AG04450 (cell line): ENCODE measurements around the gene SLC2A10. TPM values are rescaled to one million over a fixed set of nuclear protein-coding genes. Genes with fewer than 3 reads are reported as not detected.
"Not testable (repeated sequence)": the region's sequence is repeated elsewhere in the genome, so short reads cannot be mapped to it uniquely, and the experiment has no call there.

Experiments used
- CTCF ChIA-PET: fragments of 300-600, 350-600 bp; formaldehyde crosslinking; extraction: SDS; loops from one replicate; lab custom pipeline; 2022; ENCODE audit warnings: antibody characterized with exemption, inconsistent platforms; lab: Charles Lee
- POLR2A ChIA-PET: fragments of 350-600 bp; formaldehyde crosslinking; extraction: SDS; loops from one replicate; lab custom pipeline; 2021; ENCODE audit warnings: antibody characterized with exemption, inconsistent platforms; lab: Yijun Ruan, JAX
- DNase-seq: peaks from one replicate; pipeline ENCODE4 v3.0.0-alpha.2; 2011; ENCODE audit warnings: low read depth, low spot score
- H3K27ac ChIP-seq: one replicate; pipeline ENCODE4 v1.5.1; 2012; ENCODE audit warnings: low read depth, low read length, control low read depth
- H3K27me3 ChIP-seq: one replicate; pipeline ENCODE4 v1.6.0; 2012; ENCODE audit warnings: low read length; ENCODE audit not compliant: control insufficient read depth, insufficient read depth
- H3K4me3 ChIP-seq: 2 replicates; pipeline ENCODE4 v1.5.1; 2011; ENCODE audit warnings: mild to moderate bottlenecking, low read depth, low read length, control low read depth
- H3K9me3 ChIP-seq: 2 replicates; pipeline ENCODE4 v1.5.1; 2012; ENCODE audit warnings: low read length; ENCODE audit not compliant: control insufficient read depth, insufficient read depth
- CTCF ChIP-seq: IDR thresholded peaks from 2 replicates; pipeline ENCODE4 v1.5.1; 2011; ENCODE audit warnings: low read depth, low read length, control low read depth, inconsistent platforms
- polyA plus RNA-seq: library from polyadenylated mRNA; depleted of rRNA; stranded (reverse); fragments of >200 nt; gene quantifications from 2 replicates; pipeline ENCODE4 v1.2.3, GENCODE V29; 2011

SLC2A10 gene
- polyA plus RNA-seq, 1 experiment: 36.9 TPM

DNA sequence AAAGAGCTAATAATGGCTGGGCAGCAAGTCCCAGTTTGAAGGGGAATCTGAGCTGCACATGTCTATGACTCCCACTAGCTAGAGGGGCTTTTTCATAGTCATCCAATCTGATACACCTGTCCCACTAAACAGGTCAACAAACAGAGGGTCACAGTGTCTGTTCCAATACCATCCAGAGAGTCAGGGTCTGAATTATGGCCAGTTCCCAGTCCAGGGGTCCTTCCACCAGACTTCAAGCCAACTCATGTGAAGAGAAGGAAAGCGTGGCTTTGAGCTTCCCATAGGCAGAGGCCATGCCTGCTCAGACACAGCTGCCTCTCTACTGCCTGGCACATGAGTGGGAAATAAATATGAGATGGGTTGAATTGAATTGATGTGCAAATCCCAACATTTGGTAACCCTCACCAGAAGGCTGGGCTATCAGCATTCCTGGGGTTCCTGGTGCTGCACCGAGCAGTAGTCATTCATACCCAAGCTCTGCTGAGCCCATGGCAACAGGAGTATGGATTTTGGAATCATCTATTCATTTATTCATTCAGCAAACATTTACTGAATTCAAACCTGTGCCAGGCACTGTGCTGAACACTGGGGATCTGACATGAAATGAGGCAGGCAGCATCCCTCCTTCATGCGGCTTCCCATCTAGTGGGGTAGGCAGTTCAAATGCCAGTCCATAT, 37.4 kb upstream of the SLC2A10 start:
- Histone ChIP-seq H3K4me3 (no peak overlapping the region), H3K27me3 (no peaks in the 10 kb centered on the region), H3K9me3 (peaks cover 4% of the 10 kb centered on the region; the same call in 1 of the 2 replicates), H3K27ac (no peak overlapping the region)
- ChIA-PET CTCF (interaction anchor here (0.6 kb wide), 1 partner anchor 33 kb away, joined by 4 read pairs; no protein-coding TSS in a partner anchor), POLR2A (no interaction called here)
- no peak for DNase-seq
- TF ChIP-seq CTCF: no peak

- Histone ChIP-seq H3K9me3 (peaks cover 4% of the 10 kb centered on the region; the same call in 1 of the 2 replicates), H3K4me3 (no peak overlapping the region), H3K27me3 (no peaks in the 10 kb centered on the region), H3K27ac (no peak overlapping the region)
- POLR2A ChIA-PET: no interaction called here
- CTCF ChIA-PET: interaction anchor here (0.6 kb wide), 1 partner anchor 32 kb away, joined by 4 read pairs; no protein-coding TSS in a partner anchor
- no peak for TF ChIP-seq CTCF
- DNase-seq: no peak
Measured at GRCh38 chr20:46672543-46673148, 36.8 kb upstream of the SLC2A10 start.

DNA sequence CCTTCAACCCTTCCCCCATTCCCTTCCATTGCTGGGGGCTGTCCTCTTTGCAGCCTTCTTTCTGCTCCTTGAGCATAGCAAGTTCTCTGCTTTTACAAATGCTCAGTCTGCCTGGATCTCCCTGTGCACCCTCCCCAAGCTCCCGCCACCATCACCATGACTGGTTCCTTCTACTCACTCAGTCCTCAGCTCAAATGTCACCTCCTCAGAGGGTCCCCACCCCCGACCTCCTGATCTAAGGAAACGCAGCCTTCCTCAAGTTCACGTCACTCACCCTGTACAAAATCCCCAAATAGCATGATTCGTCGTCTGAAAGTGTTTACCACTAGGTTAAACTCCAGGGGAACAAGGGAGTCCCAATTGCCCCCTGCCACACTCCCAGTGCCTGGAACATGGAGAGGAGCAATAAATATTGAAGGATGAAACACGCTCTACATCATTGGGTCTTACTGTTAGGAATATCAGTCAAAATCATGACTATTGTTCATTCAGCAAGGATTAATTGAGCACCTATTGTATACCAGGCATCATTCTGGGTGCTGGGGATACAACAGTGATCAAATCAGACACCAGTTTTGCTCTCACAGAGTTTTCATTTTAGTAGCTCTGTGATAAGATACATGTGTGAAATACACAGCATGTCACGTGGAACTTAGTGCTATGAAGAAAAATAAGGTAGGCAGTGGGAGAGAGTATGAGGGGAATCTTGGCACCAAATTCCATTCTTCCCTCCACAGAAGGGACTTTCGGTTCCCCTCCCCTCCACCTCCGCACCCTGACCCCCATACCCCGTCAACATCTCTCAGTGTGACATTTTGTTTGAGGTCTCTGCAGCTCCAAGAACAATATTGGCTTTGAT, 35.8 kb upstream of the SLC2A10 start:
- H3K9me3 ChIP-seq: peaks cover 4% of the 10 kb centered on the region; the same call in 1 of the 2 replicates
- ChIA-PET CTCF (no interaction called here), POLR2A (no interaction called here)
- DNase-seq: no peak
- TF ChIP-seq CTCF: no peak
- H3K27ac ChIP-seq: no peak overlapping the region
- H3K27me3 ChIP-seq: no peaks in the 10 kb centered on the region
- no peak overlapping the region for H3K4me3 ChIP-seq

GRCh38 chr20:46674253-46675083, 35.0 kb upstream of the SLC2A10 start:
- no peak for DNase-seq
- no peaks in the 10 kb centered on the region for H3K27me3 ChIP-seq
- ChIA-PET CTCF (interaction anchor here (0.7 kb wide), 1 partner anchor 29 kb away, joined by 6 read pairs; no protein-coding TSS in a partner anchor), POLR2A (no interaction called here)
- H3K9me3 ChIP-seq: peaks cover 4% of the 10 kb centered on the region; the same call in 1 of the 2 replicates
- no peak overlapping the region for H3K27ac ChIP-seq
- H3K4me3 ChIP-seq: no peak overlapping the region
- TF ChIP-seq CTCF: no peak

- H3K4me3 ChIP-seq, H3K27ac ChIP-seq, H3K27me3 ChIP-seq, H3K9me3 ChIP-seq, CTCF ChIA-PET, DNase-seq: not testable (repeated sequence)
- POLR2A ChIA-PET: interaction anchor here (0.6 kb wide), 1 partner anchor 335 kb away, joined by 3 read pairs; no protein-coding TSS in a partner anchor
Measured at GRCh38 chr20:46676649-46677316, 32.7 kb upstream of the SLC2A10 start.
